H9 (cell line): ENCODE results near the gene UBE2E1. TPM values are rescaled to one million over a fixed set of nuclear protein-coding genes. Genes with fewer than 3 reads are reported as not detected.

Experiments
- DNase-seq: peaks from one replicate; pipeline ENCODE4 v3.0.0-alpha.2; 2017
- H2AFZ ChIP-seq: one replicate; pipeline ENCODE4 v1.6.1; 2013; ENCODE audit warnings: mild to moderate bottlenecking, low read length, control low read depth, moderate library complexity
- H2AK5ac ChIP-seq: 2 replicates; pipeline ENCODE4 v1.6.1; 2013; ENCODE audit warnings: low read length, control low read depth, mixed read lengths; ENCODE audit not compliant: insufficient read length
- H2BK120ac ChIP-seq: one replicate; pipeline ENCODE4 v1.6.1; 2013; ENCODE audit warnings: low read depth, mild to moderate bottlenecking, low read length, control low read depth, inconsistent platforms; ENCODE audit not compliant: poor library complexity, severe bottlenecking
- H2BK12ac ChIP-seq: 2 replicates; pipeline ENCODE4 v1.6.1; 2013; ENCODE audit warnings: low read length, control low read depth, mixed read lengths, low read depth; ENCODE audit not compliant: insufficient read length
- H2BK15ac ChIP-seq: 2 replicates; pipeline ENCODE4 v1.6.1; 2013; ENCODE audit warnings: low read depth, low read length, control low read depth
- H2BK20ac ChIP-seq: one replicate; pipeline ENCODE4 v1.6.1; 2013; ENCODE audit warnings: low read depth, mild to moderate bottlenecking, low read length, control low read depth, inconsistent platforms; ENCODE audit not compliant: poor library complexity, severe bottlenecking
- H2BK5ac ChIP-seq: 2 replicates; pipeline ENCODE4 v1.6.1; 2013; ENCODE audit warnings: low read length, control low read depth, mixed read lengths; ENCODE audit not compliant: insufficient read length
- H3K14ac ChIP-seq: 2 replicates; pipeline ENCODE4 v1.6.1; 2013; ENCODE audit warnings: low read length, control low read depth; ENCODE audit not compliant: insufficient read depth
- H3K18ac ChIP-seq: 2 replicates; pipeline ENCODE4 v1.6.1; 2013; ENCODE audit warnings: low read depth, mild to moderate bottlenecking, mixed read lengths, low read length, control low read depth; ENCODE audit not compliant: insufficient read length
- H3K23ac ChIP-seq: 2 replicates; pipeline ENCODE4 v1.6.1; 2013; ENCODE audit warnings: low read length, control low read depth, mixed read lengths, low read depth; ENCODE audit not compliant: insufficient read length
- H3K23me2 ChIP-seq: 2 replicates; pipeline ENCODE4 v1.6.1; 2013; ENCODE audit warnings: low read depth, mild to moderate bottlenecking, mixed read lengths, low read length, control low read depth; ENCODE audit not compliant: insufficient read length, poor library complexity, severe bottlenecking
- H3K27ac ChIP-seq: 2 replicates; pipeline ENCODE4 v1.5.1; 2013; ENCODE audit warnings: low read length, control low read depth, mixed read lengths, low read depth; ENCODE audit not compliant: insufficient read length
- H3K27me3 ChIP-seq: 2 replicates; pipeline ENCODE4 v1.6.1; 2013; ENCODE audit warnings: low read length, control low read depth, inconsistent platforms; ENCODE audit not compliant: insufficient read depth
- H3K4ac ChIP-seq: 2 replicates; pipeline ENCODE4 v1.6.1; 2013; ENCODE audit warnings: low read depth, mild to moderate bottlenecking, control low read depth, inconsistent platforms, low read length, moderate library complexity
- H3K4me1 ChIP-seq: 2 replicates; pipeline ENCODE4 v1.6.1; 2013; ENCODE audit warnings: low read length, control low read depth, inconsistent platforms; ENCODE audit not compliant: insufficient read depth
- H3K4me2 ChIP-seq: 2 replicates; pipeline ENCODE4 v1.6.1; 2013; ENCODE audit warnings: low read length, control low read depth, mixed read lengths; ENCODE audit not compliant: insufficient read length, insufficient read depth
- H3K56ac ChIP-seq: 2 replicates; pipeline ENCODE4 v1.6.1; 2013; ENCODE audit warnings: low read depth, mild to moderate bottlenecking, mixed read lengths, low read length, control low read depth; ENCODE audit not compliant: insufficient read length
- H3K79me1 ChIP-seq: 2 replicates; pipeline ENCODE4 v1.6.1; 2013; ENCODE audit warnings: low read depth, mild to moderate bottlenecking, moderate library complexity, low read length, control low read depth, inconsistent platforms; ENCODE audit not compliant: insufficient read depth, poor library complexity, severe bottlenecking
- H3K79me2 ChIP-seq: 2 replicates; pipeline ENCODE4 v1.6.1; 2013; ENCODE audit warnings: low read length, control low read depth, inconsistent platforms; ENCODE audit not compliant: insufficient read depth
- H3K9ac ChIP-seq: 2 replicates; pipeline ENCODE4 v1.6.1; 2013; ENCODE audit warnings: low read length, control low read depth, mixed read lengths; ENCODE audit not compliant: insufficient read length; ENCODE audit errors: extremely low read depth
- H3K9me3 ChIP-seq: one replicate; pipeline ENCODE4 v1.6.1; 2013; ENCODE audit warnings: low read depth, low read length, inconsistent platforms; ENCODE audit not compliant: control insufficient read depth
- H3T11ph ChIP-seq: one replicate; pipeline ENCODE4 v1.6.1; 2013; ENCODE audit warnings: mild to moderate bottlenecking, low read length, control low read depth, inconsistent platforms
- H4K20me1 ChIP-seq: one replicate; pipeline ENCODE4 v1.6.1; 2013; ENCODE audit not compliant: control insufficient read depth, insufficient read length, insufficient read depth
- H4K5ac ChIP-seq: 2 replicates; pipeline ENCODE4 v1.6.1; 2013; ENCODE audit warnings: low read depth, mild to moderate bottlenecking, mixed read lengths, low read length, control low read depth; ENCODE audit not compliant: insufficient read length
- H4K8ac ChIP-seq: replicated peaks from 2 replicates; pipeline ENCODE4 v1.6.1; 2013; ENCODE audit warnings: low read length, control low read depth, mixed read lengths, low read depth; ENCODE audit not compliant: insufficient read length
- H4K91ac ChIP-seq: 2 replicates; pipeline ENCODE4 v1.6.1; 2013; ENCODE audit warnings: low read depth, mild to moderate bottlenecking, moderate library complexity, mixed read lengths, low read length, control low read depth; ENCODE audit not compliant: insufficient read length
- H3K27ac Mint-ChIP-seq, 3 experiments: 2 replicates in 2 of 3; 3 replicates in 1 of 3; pipeline ENCODE4 v1.8.0; 2020 to 2021; ENCODE audit warnings: mixed read lengths in 3 of 3, mild to moderate bottlenecking in 1 of 3, moderate library complexity in 1 of 3
- H3K27me3 Mint-ChIP-seq: 2 replicates; pipeline ENCODE4 v1.8.0; 2021; ENCODE audit warnings: low read depth, mild to moderate bottlenecking, moderate library complexity, mixed read lengths
- H3K36me3 Mint-ChIP-seq, 3 experiments: 2 replicates in 2 of 3; 3 replicates in 1 of 3; pipeline ENCODE4 v1.8.0; 2020 to 2021; ENCODE audit warnings: low read depth in 3 of 3, mixed read lengths in 3 of 3; ENCODE audit not compliant: insufficient read depth in 1 of 3
- H3K4me1 Mint-ChIP-seq, 2 experiments: 2 replicates each; pipeline ENCODE4 v1.8.0; 2020; ENCODE audit warnings: mixed read lengths in 2 of 2
- H3K4me3 Mint-ChIP-seq, 2 experiments: 2 replicates in 1 of 2; 3 replicates in 1 of 2; pipeline ENCODE4 v1.8.0; 2020 to 2021; ENCODE audit warnings: mild to moderate bottlenecking in 2 of 2, mixed read lengths in 2 of 2, moderate library complexity in 1 of 2
- H3K9me3 Mint-ChIP-seq, 2 experiments: 2 replicates in 1 of 2; 3 replicates in 1 of 2; pipeline ENCODE4 v1.8.0; 2020; ENCODE audit warnings: mild to moderate bottlenecking in 2 of 2, mixed read lengths in 2 of 2, moderate library complexity in 1 of 2
- CTCF ChIP-seq: fragments of 200-600 bp; sonication (generic); conservative IDR thresholded peaks from 3 replicates; pipeline ENCODE4 v1.8.0; 2021; ENCODE audit warnings: antibody characterized with exemption, mild to moderate bottlenecking
- WGBS: extraction: QIAGEN DNeasy Blood & Tissue Kit; methylation state at CpG from one replicate; pipeline ENCODE4 v1.1.7; 2013; ENCODE audit warnings: missing lambda C conversion rate, low lambda C conversion rate, mixed read lengths; ENCODE audit not compliant: insufficient read length; ENCODE audit errors: extremely low coverage; 5-methylcytosine and 5-hydroxymethylcytosine counted together
- total RNA-seq: library from RNA; stranded (reverse); gene quantifications from 2 replicates; pipeline ENCODE4 v1.2.1, GENCODE V29; 2021

The UBE2E1 gene
- total RNA-seq, 1 experiment from 2014 or later = 142 TPM

GRCh38 chr3:23877329-23877980, 71.7 kb downstream of the UBE2E1 start:
- no peak overlapping the region for H3T11ph ChIP-seq
- H4K20me1 ChIP-seq = no peaks in the 10 kb centered on the region
- no peak overlapping the region for H3K18ac ChIP-seq
- no peaks in the 10 kb centered on the region for H3K9me3 ChIP-seq
- no peak overlapping the region for H3K27ac Mint-ChIP-seq
- H3K27me3 Mint-ChIP-seq = no peaks in the 10 kb centered on the region
- H3K4me3 Mint-ChIP-seq = no peak overlapping the region
- no peak overlapping the region for H3K56ac ChIP-seq
- H3K9me3 Mint-ChIP-seq = peaks cover 13 to 28% of the 10 kb centered on the region in 2 experiments
- H2AK5ac ChIP-seq = no peak overlapping the region
- no peak overlapping the region for H3K14ac ChIP-seq
- H2BK5ac ChIP-seq = no peak overlapping the region
- H3K23ac ChIP-seq = no peak overlapping the region
- no peak overlapping the region for H4K91ac ChIP-seq
- H3K27ac ChIP-seq = no peak overlapping the region
- H3K79me2 ChIP-seq = peaks cover 5% of the 10 kb centered on the region; the same call in 1 of the 2 replicates
- no CpG with 5 or more reads among the region's 5 CpGs for WGBS
- no peak overlapping the region for H2BK12ac ChIP-seq
- no peak overlapping the region for H2BK120ac ChIP-seq
- H3K4me2 ChIP-seq = no peak overlapping the region
- no peak overlapping the region for H3K9ac ChIP-seq
- no peak overlapping the region for H4K8ac ChIP-seq
- no peaks in the 10 kb centered on the region for H3K23me2 ChIP-seq
- H3K27me3 ChIP-seq = no peaks in the 10 kb centered on the region
- H3K4me1 Mint-ChIP-seq = peaks cover 19 to 23% of the 10 kb centered on the region in 2 experiments
- H2BK20ac ChIP-seq = no peak overlapping the region
- H3K4me1 ChIP-seq = peaks cover 2% of the 10 kb centered on the region; the same call in 1 of the 2 replicates
- no peak overlapping the region for H4K5ac ChIP-seq
- no peak for TF ChIP-seq CTCF
- H3K36me3 Mint-ChIP-seq = peaks cover 34 to 49% (median 49%) of the 10 kb centered on the region in 3 experiments
- DNase-seq = no peak
- H2BK15ac ChIP-seq = no peak overlapping the region
- H3K4ac ChIP-seq = no peak overlapping the region
- no peak overlapping the region for H2AFZ ChIP-seq
- H3K79me1 ChIP-seq = no peaks in the 10 kb centered on the region
